Motor neuron (in vitro differentiated cells): ENCODE data around the gene SASH1. TPM values are rescaled to one million over a fixed set of nuclear protein-coding genes. Genes with fewer than 3 reads are reported as not detected.

Source experiments
- ATAC-seq, 8 experiments: fragments of 200-7000 bp; cut with Tn5 transposase; replicated peaks in 6 of 8; 2 replicates each; pipeline ENCODE4 v1.8.0; 2021; ENCODE audit warnings: mild to moderate bottlenecking in 8 of 8, moderate library complexity in 8 of 8
- H3K27ac ChIP-seq, 2 donors: fragments of 250-450 bp; sonication (Bioruptor Pico); 2 replicates each; pipeline ENCODE4 v1.9.0; 2021; ENCODE audit warnings: antibody characterized with exemption in 2 of 2, mild to moderate bottlenecking in 2 of 2, moderate library complexity in 1 of 2
- H3K4me1 ChIP-seq, 2 donors: fragments of 250-450 bp; sonication (Bioruptor Pico); replicated peaks in 1 of 2; 2 replicates each; pipeline ENCODE4 v1.6.1; 2021; ENCODE audit warnings: antibody characterized with exemption in 2 of 2, mild to moderate bottlenecking in 2 of 2, moderate library complexity in 1 of 2
- H3K4me3 ChIP-seq, 5 donors: fragments of 250-450 bp; sonication (Bioruptor Pico); 2 replicates each; pipeline ENCODE4 v1.9.0; 2021; ENCODE audit warnings: antibody characterized with exemption in 5 of 5, mild to moderate bottlenecking in 5 of 5, moderate library complexity in 4 of 5
- WGBS, 10 experiments: fragments of 450-650 bp; shearing (Covaris generic); methylation state at CpG; one replicate each; pipeline ENCODE4 v1.0.0; 2022; 5-methylcytosine and 5-hydroxymethylcytosine counted together
- in situ Hi-C, 9 experiments: fragments of 400-800 bp; cut with MboI; loops; one replicate each; pipeline ENCODE4 v1.15.0; 2021; ENCODE audit warnings: low sequenced_read_pairs in 9 of 9, low pct_unique_long_range_greater_than_20kb in 2 of 9; ENCODE audit not compliant: unreplicated experiment in 9 of 9
- total RNA-seq, 8 experiments: library from RNA; unstranded; fragments of 300-600 nt; gene quantifications; 2 replicates each; pipeline versions ENCODE4 v1.2.3 to v1.2.4, GENCODE V29; 2022

The SASH1 gene
- total RNA-seq, 8 experiments from 2014 or later = 7.8 to 139 (median 18.4) TPM

- ATAC-seq = peak in 3 of 8 experiments; percentile 32 to 53 (median 52)
- in situ Hi-C loops = no loop called here
- 55 to 80% (median 70%) methylated on average over 1 to 4 of the region's 4 CpGs; no CpG with 5 or more reads in 2 of the 10 experiments for WGBS, 10 experiments
- Histone ChIP-seq H3K4me3 (no peak overlapping the region), H3K4me1 (peaks cover 4 to 10% of the 10 kb centered on the region in 2 donors), H3K27ac (no peak overlapping the region)
Measured at GRCh38 chr6:148422085-148422484, 79.4 kb downstream of the SASH1 start.

DNA sequence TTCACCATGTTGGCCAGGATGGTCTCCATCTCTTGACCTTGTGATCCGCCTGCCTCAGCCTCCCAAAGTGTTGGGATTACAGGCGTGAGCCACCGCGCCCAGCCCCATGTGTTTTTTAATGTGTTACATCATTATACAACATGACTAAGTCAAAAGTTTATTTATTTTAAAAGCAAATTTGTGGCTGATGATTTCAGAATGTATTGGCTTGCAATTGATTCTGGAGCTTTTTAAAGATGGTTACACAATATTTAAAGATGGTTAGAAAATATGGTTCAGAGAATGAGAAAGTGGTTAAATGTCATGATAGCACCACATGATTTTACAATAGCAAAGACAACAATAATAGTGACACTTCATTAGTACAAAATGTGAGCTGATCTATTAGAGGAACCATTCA lies 80.5 kb downstream of the SASH1 start:
- WGBS, 10 experiments = 71 to 100% (median 88%) methylated on average over 1 to 4 of the region's 4 CpGs; no CpG with 5 or more reads in 4 of the 10 experiments
- no peak for ATAC-seq
- in situ Hi-C loops = no loop called here
- H3K4me1 ChIP-seq = peaks cover 4 to 10% of the 10 kb centered on the region in 2 donors
- H3K4me3 ChIP-seq = no peak overlapping the region
- H3K27ac ChIP-seq = no peak overlapping the region

DNA sequence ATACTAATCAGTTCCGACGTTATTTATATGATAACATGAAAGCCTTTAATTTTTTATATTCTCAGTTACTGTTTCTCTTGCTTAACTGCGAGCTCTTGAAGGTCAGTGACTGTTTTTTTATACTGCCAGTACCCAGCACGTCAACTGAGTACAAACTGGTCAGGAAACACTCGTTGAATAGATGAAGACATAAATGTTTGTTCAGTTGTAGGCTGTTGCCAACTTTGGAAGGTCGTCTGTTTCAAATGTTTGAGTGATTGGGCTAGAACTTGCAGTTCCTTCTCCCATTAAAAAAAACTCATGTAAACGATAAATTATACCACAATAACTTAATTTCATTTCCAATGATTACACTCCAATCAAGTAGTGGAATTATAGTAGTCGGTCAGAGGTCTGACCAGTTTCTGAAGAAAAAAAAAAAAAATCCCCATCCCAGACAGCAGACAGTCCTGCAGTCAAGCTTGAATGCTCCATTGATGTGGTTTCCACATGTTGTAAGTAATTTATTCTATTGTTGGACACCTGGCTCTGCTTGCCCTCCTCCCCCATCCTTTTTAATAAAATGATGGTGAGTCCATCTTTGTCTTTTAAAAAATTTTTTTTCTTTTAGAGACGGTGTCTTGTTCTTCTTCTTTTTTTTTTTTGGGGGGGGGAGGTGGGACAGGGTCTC lies 81.1 kb downstream of the SASH1 start:
- ATAC-seq = peak in 1 of 8 experiments; percentile 56
- Histone ChIP-seq H3K27ac (no peak overlapping the region), H3K4me3 (no peak overlapping the region), H3K4me1 (peaks cover 4 to 10% of the 10 kb centered on the region in 2 donors)
- 46 to 85% (median 76%) methylated on average over 3 to 9 of the region's 9 CpGs for WGBS, 10 experiments
- in situ Hi-C loops = no loop called here

- WGBS, 10 experiments = 100% methylated on average over 1 to 2 of the region's 2 CpGs; no CpG with 5 or more reads in 5 of the 10 experiments
- ATAC-seq = no peak
- Histone ChIP-seq H3K4me3 (no peak overlapping the region), H3K27ac (no peak overlapping the region), H3K4me1 (peaks cover 0 to 5% of the 10 kb centered on the region in 2 donors)
- in situ Hi-C loops = no loop called here
Measured at GRCh38 chr6:148425443-148425842, 82.8 kb downstream of the SASH1 start.

- no peak overlapping the region for H3K4me3 ChIP-seq
- ATAC-seq = no peak
- 55 to 100% (median 87%) methylated on average over 1 to 7 of the region's 9 CpGs; no CpG with 5 or more reads in 1 of the 10 experiments for WGBS, 10 experiments
- H3K27ac ChIP-seq = no peak overlapping the region
- in situ Hi-C loops = no loop called here
- H3K4me1 ChIP-seq = peaks cover 0 to 5% of the 10 kb centered on the region in 2 donors
Measured at GRCh38 chr6:148426317-148426977, 83.8 kb downstream of the SASH1 start.

DNA sequence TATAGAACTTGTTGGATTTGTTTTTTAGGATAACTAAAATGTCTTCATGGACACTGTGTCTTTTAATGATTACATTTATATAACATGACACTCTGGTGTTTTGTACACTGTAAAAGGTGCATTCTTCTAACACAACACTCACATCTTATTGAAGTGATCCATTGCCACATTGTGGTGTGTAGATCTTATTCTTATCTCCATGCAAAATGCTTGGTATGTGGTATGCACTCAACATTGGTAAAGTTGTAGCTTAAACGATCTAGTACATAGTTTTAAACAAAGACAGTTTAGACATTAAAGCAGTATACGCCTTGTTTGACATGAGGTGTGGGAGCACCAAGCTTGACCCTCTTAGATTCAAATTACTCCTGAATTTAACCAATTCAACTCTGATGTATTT lies 84.7 kb downstream of the SASH1 start:
- in situ Hi-C loops = no loop called here
- Histone ChIP-seq H3K4me3 (no peak overlapping the region), H3K4me1 (peaks cover 0 to 5% of the 10 kb centered on the region in 2 donors), H3K27ac (no peak overlapping the region)
- ATAC-seq = no peak
- WGBS, 10 experiments = 33 to 100% (median 85%) methylated on average over 1 to 2 of the region's 2 CpGs; no CpG with 5 or more reads in 2 of the 10 experiments

- H3K27ac ChIP-seq = no peak overlapping the region
- in situ Hi-C loops = no loop called here
- 95 to 100% (median 100%) methylated on average over 2 to 4 of the region's 4 CpGs; no CpG with 5 or more reads in 5 of the 10 experiments for WGBS, 10 experiments
- no peaks in the 10 kb centered on the region for H3K4me1 ChIP-seq
- no peak overlapping the region for H3K4me3 ChIP-seq
- ATAC-seq = no peak
Measured at GRCh38 chr6:148429423-148429822, 86.8 kb downstream of the SASH1 start.

GRCh38 chr6:148430897-148431296 lies 88.3 kb downstream of the SASH1 start:
- Histone ChIP-seq H3K4me3 (no peak overlapping the region), H3K4me1 (no peaks in the 10 kb centered on the region), H3K27ac (no peak overlapping the region)
- peak in 1 of 8 experiments; percentile 63 for ATAC-seq
- WGBS, 10 experiments = 63 to 100% (median 90%) methylated on average over 1 to 8 of the region's 8 CpGs; no CpG with 5 or more reads in 1 of the 10 experiments
- in situ Hi-C loops = no loop called here

- peak in 1 of 8 experiments; percentile 68 for ATAC-seq
- in situ Hi-C loops = no loop called here
- Histone ChIP-seq H3K27ac (no peak overlapping the region), H3K4me3 (no peak overlapping the region), H3K4me1 (no peaks in the 10 kb centered on the region)
- 72 to 100% (median 91%) methylated on average over 1 to 5 of the region's 6 CpGs; no CpG with 5 or more reads in 2 of the 10 experiments for WGBS, 10 experiments
Measured at GRCh38 chr6:148431413-148431812, 88.8 kb downstream of the SASH1 start.

DNA sequence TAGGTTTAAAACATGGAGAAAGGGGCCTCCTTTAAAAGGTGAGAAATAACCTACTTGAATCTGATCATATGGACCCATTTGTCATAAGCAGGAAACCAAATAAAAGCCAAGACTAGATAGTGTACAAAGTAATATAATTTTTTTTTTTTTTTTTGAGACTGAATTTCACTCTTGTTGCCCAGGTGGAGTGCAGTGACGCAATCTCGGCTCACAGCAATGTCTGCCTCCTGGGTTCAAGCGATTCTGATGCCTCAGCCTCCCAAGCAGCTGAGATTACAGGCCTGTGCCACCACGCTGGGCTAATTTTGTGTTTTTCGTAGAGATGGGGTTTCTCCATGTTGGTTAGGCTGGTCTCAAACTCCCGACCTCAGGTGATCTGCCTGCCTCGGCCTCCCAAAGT lies 89.2 kb downstream of the SASH1 start:
- in situ Hi-C loops = no loop called here
- WGBS, 10 experiments = 80 to 100% (median 93%) methylated on average over 1 to 7 of the region's 7 CpGs; no CpG with 5 or more reads in 2 of the 10 experiments
- Histone ChIP-seq H3K27ac (no peak overlapping the region), H3K4me1 (no peaks in the 10 kb centered on the region), H3K4me3 (no peak overlapping the region)
- no peak for ATAC-seq

DNA sequence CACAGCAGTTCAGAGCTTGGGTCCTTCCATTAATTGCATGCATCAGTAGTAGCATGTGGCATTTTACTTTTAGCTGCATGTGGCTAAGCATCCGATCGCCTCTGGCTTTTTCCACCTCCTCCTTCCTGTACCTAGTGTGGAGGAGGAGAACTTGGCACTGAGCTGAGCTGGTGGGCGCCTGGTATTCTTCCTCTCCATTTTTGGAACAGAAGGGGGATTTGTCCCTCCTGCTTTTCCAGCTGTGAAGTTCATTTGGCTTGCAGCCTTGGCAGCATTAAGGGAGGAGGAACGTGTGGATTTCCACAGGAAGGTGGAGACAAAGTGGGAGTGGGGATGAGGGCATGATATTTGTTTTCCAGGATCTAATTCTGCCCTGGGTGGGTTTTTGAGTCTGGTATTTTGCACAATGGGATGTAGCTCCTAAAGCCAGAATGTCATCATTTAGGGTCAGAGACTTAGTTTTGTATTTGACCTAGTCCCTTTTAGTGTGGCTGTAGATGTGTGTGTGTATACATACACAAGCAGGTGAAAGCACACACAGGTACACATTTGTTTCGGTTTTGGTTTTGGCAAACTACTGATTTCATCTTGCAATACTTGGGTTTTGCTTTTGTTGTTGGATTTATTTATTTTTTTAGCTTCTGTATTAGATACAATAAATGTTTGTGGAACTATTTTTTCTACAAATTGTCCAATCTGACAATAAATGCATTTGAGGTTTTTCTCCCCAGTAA lies 90.0 kb downstream of the SASH1 start:
- Histone ChIP-seq H3K27ac (no peak overlapping the region), H3K4me1 (no peaks in the 10 kb centered on the region), H3K4me3 (no peak overlapping the region)
- in situ Hi-C loops = no loop called here
- 57 to 100% (median 88%) methylated on average over 1 to 4 of the region's 5 CpGs; no CpG with 5 or more reads in 2 of the 10 experiments for WGBS, 10 experiments
- no peak for ATAC-seq

GRCh38 chr6:148435386-148435785 lies 92.7 kb downstream of the SASH1 start:
- WGBS, 10 experiments = 22 to 100% (median 94%) methylated on average over 1 to 2 of the region's 2 CpGs; no CpG with 5 or more reads in 1 of the 10 experiments
- Histone ChIP-seq H3K4me1 (no peaks in the 10 kb centered on the region), H3K27ac (no peak overlapping the region), H3K4me3 (no peak overlapping the region)
- no peak for ATAC-seq
- in situ Hi-C loops = no loop called here

DNA sequence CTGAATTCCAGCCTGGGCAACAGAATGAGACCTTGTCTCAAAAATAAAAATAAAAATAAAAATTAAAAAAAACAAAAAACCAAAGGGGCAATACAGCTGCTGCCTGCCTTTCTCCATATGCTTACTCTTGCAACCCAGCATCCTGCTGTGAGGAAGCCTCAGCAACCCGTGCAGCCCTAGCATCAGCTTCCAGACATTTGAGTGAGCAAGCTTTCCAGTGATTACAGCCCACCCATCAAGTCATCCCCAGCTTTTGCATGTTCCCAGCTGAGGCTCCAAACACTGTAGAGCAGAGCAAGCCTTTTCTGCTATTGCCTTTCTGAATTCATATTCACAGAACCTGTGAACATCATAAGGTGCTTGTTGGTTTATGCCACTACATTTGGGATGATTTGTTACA lies 93.8 kb downstream of the SASH1 start:
- no peak overlapping the region for H3K4me3 ChIP-seq
- no peak overlapping the region for H3K27ac ChIP-seq
- H3K4me1 ChIP-seq = no peaks in the 10 kb centered on the region
- 17 to 100% (median 57%) methylated on average over 1 of the region's 1 CpG; no CpG with 5 or more reads in 5 of the 10 experiments for WGBS, 10 experiments
- no peak for ATAC-seq
- in situ Hi-C loops = no loop called here
